ENCODE data around the gene ZSCAN5B. TPM values are rescaled to one million over a fixed set of nuclear protein-coding genes. Genes with fewer than 3 reads are reported as not detected.

ZSCAN5B gene
- total RNA-seq, 4 donors from 2014 or later = not detected

DNA sequence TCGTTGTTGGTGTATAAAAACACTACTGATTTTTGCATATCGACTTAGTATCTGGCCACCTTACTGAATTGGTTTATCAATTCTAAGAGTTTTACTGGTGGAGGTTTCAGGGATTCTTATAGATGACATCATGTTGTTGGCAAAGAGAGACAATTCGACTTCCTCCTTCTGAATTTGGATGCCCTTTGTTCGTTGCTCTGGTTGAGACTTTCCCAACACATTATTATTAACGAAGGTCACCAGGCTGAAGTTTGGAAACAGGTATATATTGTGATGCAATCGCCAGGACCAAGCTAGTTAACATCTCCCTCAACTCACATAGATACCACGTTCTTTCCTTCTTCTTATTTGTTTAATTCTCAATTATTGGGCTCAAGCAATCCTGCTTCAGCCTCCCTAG lies 2.1 kb upstream of the ZSCAN5B start:
- no peak for TF ChIP-seq POLR2A (IDR thresholded peaks at IDR 0.05)
- TF ChIP-seq, protein P1, sequence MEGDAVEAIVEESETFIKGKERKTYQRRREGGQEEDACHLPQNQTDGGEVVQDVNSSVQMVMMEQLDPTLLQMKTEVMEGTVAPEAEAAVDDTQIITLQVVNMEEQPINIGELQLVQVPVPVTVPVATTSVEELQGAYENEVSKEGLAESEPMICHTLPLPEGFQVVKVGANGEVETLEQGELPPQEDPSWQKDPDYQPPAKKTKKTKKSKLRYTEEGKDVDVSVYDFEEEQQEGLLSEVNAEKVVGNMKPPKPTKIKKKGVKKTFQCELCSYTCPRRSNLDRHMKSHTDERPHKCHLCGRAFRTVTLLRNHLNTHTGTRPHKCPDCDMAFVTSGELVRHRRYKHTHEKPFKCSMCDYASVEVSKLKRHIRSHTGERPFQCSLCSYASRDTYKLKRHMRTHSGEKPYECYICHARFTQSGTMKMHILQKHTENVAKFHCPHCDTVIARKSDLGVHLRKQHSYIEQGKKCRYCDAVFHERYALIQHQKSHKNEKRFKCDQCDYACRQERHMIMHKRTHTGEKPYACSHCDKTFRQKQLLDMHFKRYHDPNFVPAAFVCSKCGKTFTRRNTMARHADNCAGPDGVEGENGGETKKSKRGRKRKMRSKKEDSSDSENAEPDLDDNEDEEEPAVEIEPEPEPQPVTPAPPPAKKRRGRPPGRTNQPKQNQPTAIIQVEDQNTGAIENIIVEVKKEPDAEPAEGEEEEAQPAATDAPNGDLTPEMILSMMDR (IDR thresholded peaks at IDR 0.05) = no peak
- DNase-seq (ENCODE audit: low spot score in 2 of 2) = no peak
- no peak overlapping the region for H3K4me3 ChIP-seq (ENCODE audit: low read depth, poor library complexity, severe bottlenecking)
- intact Hi-C loops (cut with DNase I; ENCODE audit: low total_unique reads) = no loop called here
- 61 to 75% methylated on average over 7 of the region's 7 CpGs for WGBS, 2 donors

DNA sequence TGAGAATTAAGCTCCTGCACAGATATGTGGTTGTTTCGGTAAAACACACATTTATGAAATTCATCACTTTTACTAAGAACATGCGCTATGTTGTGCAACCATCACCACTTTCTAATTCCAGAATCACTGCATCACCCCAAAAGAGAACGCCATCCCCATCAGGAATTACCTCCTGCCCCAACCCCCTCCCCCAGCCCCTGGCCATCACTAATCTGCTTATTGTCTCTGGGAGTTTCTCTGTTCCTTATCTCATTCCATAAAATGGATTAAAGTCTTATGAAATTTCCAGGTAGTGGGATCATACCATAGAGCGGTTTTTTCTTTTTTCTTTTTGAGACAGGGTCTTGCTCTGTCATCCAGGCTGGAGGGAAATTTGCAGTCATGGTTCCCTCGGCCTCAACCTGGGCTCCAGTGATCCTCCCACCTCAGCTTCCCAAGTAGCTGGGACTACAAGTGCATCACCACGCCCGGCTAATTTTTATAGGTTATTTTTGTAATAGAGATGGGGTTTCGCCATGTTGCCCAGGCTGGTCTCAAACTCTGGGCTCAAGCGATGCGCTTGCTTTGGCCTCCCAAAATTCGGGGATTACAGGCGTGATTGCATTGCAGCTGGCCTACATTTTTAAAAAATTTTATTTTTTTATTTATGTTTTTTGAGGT lies 3.5 kb downstream of the ZSCAN5B start:
- intact Hi-C loops (cut with DNase I; ENCODE audit: low total_unique reads) = no loop called here
- WGBS, 2 donors = 77 to 89% methylated on average over 12 of the region's 12 CpGs
- no peak overlapping the region for H3K4me3 ChIP-seq (ENCODE audit: low read depth, poor library complexity, severe bottlenecking)
- TF ChIP-seq, protein P1 (IDR thresholded peaks at IDR 0.05) = no peak
- no peak for TF ChIP-seq POLR2A (IDR thresholded peaks at IDR 0.05)
- no peak for DNase-seq (ENCODE audit: low spot score in 2 of 2)

DNA sequence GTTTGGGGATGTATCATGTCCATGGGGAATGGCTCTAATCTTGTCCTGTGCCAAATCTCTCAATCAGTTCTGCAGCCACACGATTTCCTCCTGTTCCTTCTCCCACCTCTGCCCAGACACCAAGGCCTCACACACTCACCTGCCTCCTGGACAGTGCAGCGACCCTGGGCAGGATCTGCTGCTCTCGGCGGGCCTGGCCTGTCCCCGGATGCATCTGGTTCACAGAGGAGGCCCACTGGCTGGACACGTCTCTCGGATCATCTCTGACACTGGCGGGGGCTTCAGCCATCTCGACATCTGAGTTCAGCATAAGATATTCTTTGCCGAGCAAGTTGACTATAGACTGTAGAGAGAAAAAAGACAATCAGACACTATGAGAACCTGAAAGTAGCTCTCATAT lies 5.9 kb downstream of the ZSCAN5B start:
- TF ChIP-seq, protein P1 (IDR thresholded peaks at IDR 0.05) = no peak
- TF ChIP-seq POLR2A (IDR thresholded peaks at IDR 0.05) = no peak
- intact Hi-C loops (cut with DNase I; ENCODE audit: low total_unique reads) = no loop called here
- DNase-seq (ENCODE audit: low spot score in 2 of 2) = no peak
- H3K4me3 ChIP-seq (ENCODE audit: low read depth, poor library complexity, severe bottlenecking) = no peak overlapping the region
- WGBS, 2 donors = 84 to 85% methylated on average over 10 of the region's 10 CpGs

DNA sequence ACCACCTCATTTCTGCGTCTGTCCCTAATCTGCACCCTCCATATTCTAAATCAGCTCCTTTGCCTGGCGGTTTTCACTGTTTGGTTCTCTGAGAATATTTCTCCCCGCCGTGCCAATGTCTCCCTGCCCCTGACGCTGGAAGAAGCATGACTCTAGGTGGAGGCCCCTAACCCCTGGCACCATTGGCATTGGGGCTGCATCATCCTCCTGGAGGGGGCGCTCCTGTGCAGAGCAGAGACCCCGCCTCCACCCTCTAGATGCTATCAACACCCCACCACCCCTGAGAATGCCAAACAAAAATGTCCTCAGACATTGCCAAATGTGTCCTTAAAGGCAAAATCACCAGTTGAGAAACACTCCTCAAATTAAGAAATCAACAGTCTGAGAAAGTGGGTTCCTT lies 6.5 kb downstream of the ZSCAN5B start:
- H3K4me3 ChIP-seq (ENCODE audit: low read depth, poor library complexity, severe bottlenecking) = no peak overlapping the region
- intact Hi-C loops (cut with DNase I; ENCODE audit: low total_unique reads) = no loop called here
- 75 to 77% methylated on average over 7 of the region's 7 CpGs for WGBS, 2 donors
- TF ChIP-seq, protein P1 (IDR thresholded peaks at IDR 0.05) = no peak
- no peak for TF ChIP-seq POLR2A (IDR thresholded peaks at IDR 0.05)
- DNase-seq (ENCODE audit: low spot score in 2 of 2) = no peak

DNA sequence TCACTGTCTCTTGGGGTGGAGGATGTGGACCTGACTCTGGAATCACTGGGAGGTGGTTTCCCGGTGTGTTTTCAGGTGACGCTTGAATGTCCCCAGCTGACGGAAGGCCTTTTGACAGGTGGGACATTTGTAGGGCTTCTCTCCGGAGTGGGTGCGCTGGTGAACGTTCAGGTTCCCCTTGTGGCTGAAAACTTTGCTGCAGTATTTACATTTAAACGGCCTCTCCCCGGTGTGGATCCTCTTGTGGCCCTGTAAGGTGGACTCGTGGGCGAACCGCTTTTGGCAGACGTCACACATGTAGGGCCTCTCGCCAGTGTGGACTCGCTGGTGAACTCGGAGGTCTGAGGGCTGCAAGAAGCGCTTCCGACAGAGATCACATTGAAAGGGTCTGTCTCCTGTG lies 7.8 kb downstream of the ZSCAN5B start:
- TF ChIP-seq, protein P1 (IDR thresholded peaks at IDR 0.05) = no peak
- no peak for TF ChIP-seq POLR2A (IDR thresholded peaks at IDR 0.05)
- DNase-seq (ENCODE audit: low spot score in 2 of 2) = no peak
- 83 to 84% methylated on average over 17 of the region's 17 CpGs for WGBS, 2 donors
- H3K4me3 ChIP-seq (ENCODE audit: low read depth, poor library complexity, severe bottlenecking) = no peak overlapping the region
- intact Hi-C loops (cut with DNase I; ENCODE audit: low total_unique reads) = no loop called here
